Liver (tissue), 9 donors: ENCODE results near the gene TAF6. TPM values are rescaled to one million over a fixed set of nuclear protein-coding genes. Genes with fewer than 3 reads are reported as not detected.

Source experiments
- DNase-seq: peaks from one replicate; pipeline ENCODE4 v3.0.0-alpha.2; 2017; ENCODE audit warnings: low spot score
- H3K27ac ChIP-seq, 2 donors: one replicate each; pipeline ENCODE4 v1.7.0; 2013; ENCODE audit warnings: inconsistent platforms in 2 of 2, low read length in 2 of 2, control low read depth in 1 of 2, low read depth in 1 of 2, mild to moderate bottlenecking in 1 of 2
- H3K27me3 ChIP-seq, 4 donors: one replicate each; pipeline versions ENCODE4 v1.6.1 to v1.7.0; 2013; ENCODE audit warnings: low read length in 3 of 4, inconsistent platforms in 1 of 4, mild to moderate bottlenecking in 1 of 4, moderate library complexity in 1 of 4; ENCODE audit not compliant: control insufficient read depth in 4 of 4, insufficient read depth in 4 of 4
- H3K36me3 ChIP-seq, 4 donors: one replicate each; pipeline versions ENCODE4 v1.6.1 to v1.7.0; 2013; ENCODE audit warnings: low read length in 3 of 4, mild to moderate bottlenecking in 3 of 4, low read depth in 1 of 4, moderate library complexity in 1 of 4; ENCODE audit not compliant: control insufficient read depth in 4 of 4, insufficient read depth in 3 of 4
- H3K4me1 ChIP-seq, 4 donors: one replicate each; pipeline versions ENCODE4 v1.6.1 to v1.7.0; 2013; ENCODE audit warnings: low read length in 3 of 4, mild to moderate bottlenecking in 3 of 4, moderate library complexity in 1 of 4; ENCODE audit not compliant: control insufficient read depth in 4 of 4, insufficient read depth in 4 of 4
- H3K4me3 ChIP-seq, 3 donors: one replicate each; pipeline versions ENCODE4 v1.6.1 to v1.7.0; 2013; ENCODE audit warnings: low read length in 3 of 3, control low read depth in 1 of 3, low read depth in 1 of 3, mild to moderate bottlenecking in 1 of 3
- H3K9ac ChIP-seq, 2 donors: one replicate each; pipeline ENCODE4 v1.7.0; 2013; ENCODE audit warnings: low read length in 2 of 2, mild to moderate bottlenecking in 2 of 2, moderate library complexity in 2 of 2, control low read depth in 1 of 2, low read depth in 1 of 2
- H3K9me3 ChIP-seq, 4 donors: one replicate each; pipeline versions ENCODE4 v1.6.1 to v1.7.0; 2013; ENCODE audit warnings: low read length in 3 of 4; ENCODE audit not compliant: control insufficient read depth in 4 of 4
- EGR1 ChIP-seq, 2 donors: IDR thresholded peaks; 2 replicates each; pipeline ENCODE4 v1.6.1; 2016 to 2018; ENCODE audit warnings: antibody characterized with exemption in 2 of 2, low read depth in 2 of 2
- FOXA1 ChIP-seq: IDR thresholded peaks from 2 replicates; pipeline ENCODE4 v1.6.1; 2016; ENCODE audit warnings: antibody characterized with exemption
- FOXA2 ChIP-seq: IDR thresholded peaks from 2 replicates; pipeline ENCODE4 v1.6.1; 2016; ENCODE audit warnings: antibody characterized with exemption
- GABPA ChIP-seq, 2 donors: IDR thresholded peaks in 1 of 2; conservative IDR thresholded peaks in 1 of 2; 2 replicates each; pipeline ENCODE4 v1.6.1; 2016; ENCODE audit warnings: antibody characterized with exemption in 2 of 2, mild to moderate bottlenecking in 1 of 2, moderate library complexity in 1 of 2
- HNF4A ChIP-seq, 2 donors: conservative IDR thresholded peaks; 2 replicates each; pipeline ENCODE4 v1.6.1; 2016; ENCODE audit warnings: antibody characterized with exemption in 2 of 2, mild to moderate bottlenecking in 2 of 2
- HNF4G ChIP-seq: IDR thresholded peaks from 2 replicates; pipeline ENCODE4 v1.6.1; 2016; ENCODE audit warnings: antibody characterized with exemption
- JUND ChIP-seq, 2 donors: IDR thresholded peaks; 2 replicates each; pipeline ENCODE4 v1.6.1; 2016; ENCODE audit warnings: antibody characterized with exemption in 2 of 2
- NR2F2 ChIP-seq: IDR thresholded peaks from 2 replicates; pipeline ENCODE4 v1.6.1; 2016; ENCODE audit warnings: antibody characterized with exemption
- RAD21 ChIP-seq, 2 donors: IDR thresholded peaks; 2 replicates each; pipeline ENCODE4 v1.6.1; 2016; ENCODE audit warnings: antibody characterized with exemption in 2 of 2, mild to moderate bottlenecking in 2 of 2
- RXRA ChIP-seq, 2 donors: IDR thresholded peaks; 2 replicates each; pipeline ENCODE4 v1.6.1; 2017 to 2018; ENCODE audit warnings: antibody characterized with exemption in 2 of 2, mild to moderate bottlenecking in 1 of 2
- SP1 ChIP-seq: IDR thresholded peaks from 2 replicates; pipeline ENCODE4 v1.6.1; 2018; ENCODE audit warnings: antibody characterized with exemption, mild to moderate bottlenecking
- TAF1 ChIP-seq: conservative IDR thresholded peaks from 2 replicates; pipeline ENCODE4 v1.6.1; 2016; ENCODE audit warnings: antibody characterized with exemption, mild to moderate bottlenecking
- YY1 ChIP-seq: IDR thresholded peaks from 2 replicates; pipeline ENCODE4 v1.6.1; 2016; ENCODE audit warnings: antibody characterized with exemption, mild to moderate bottlenecking
- WGBS: extraction: QIAGEN DNeasy Blood & Tissue Kit; methylation state at CpG from one replicate; pipeline ENCODE4 v1.1.7; 2013; 5-methylcytosine and 5-hydroxymethylcytosine counted together
- polyA plus RNA-seq, 2 donors: library from polyadenylated mRNA; stranded (reverse) in 1 of 2; unstranded in 1 of 2; fragments of 200-250 nt in 1 of 2; fragments of >200 nt in 1 of 2; fragmentation: Nextera tagmentation in 1 of 2; extraction: Ambion mirVana in 1 of 2; gene quantifications; one replicate each; pipeline versions ENCODE4 v1.2.1 to v1.2.3, GENCODE V29; 2013 to 2015
- total RNA-seq, 2 donors: library from RNA; depleted of rRNA; stranded (reverse); fragments of >200 nt; gene quantifications; one replicate each; pipeline ENCODE4 v1.2.3, GENCODE V29; 2014
- TF ChIP-seq, protein P1 (sequence below): fragments of 150-350 bp; IDR thresholded peaks from 2 replicates; pipeline ENCODE4 v1.5.1; 2017; ENCODE audit warnings: improper control_type of control experiment, low read depth, low read length; ENCODE audit not compliant: missing input control
- TF ChIP-seq, protein P2 (sequence below): IDR thresholded peaks from 2 replicates; pipeline ENCODE4 v1.6.1; 2016; ENCODE audit warnings: antibody characterized with exemption, mild to moderate bottlenecking
- TF ChIP-seq, protein P3 (sequence below): IDR thresholded peaks from 2 replicates; pipeline ENCODE4 v1.6.1; 2016; ENCODE audit warnings: antibody characterized with exemption
- TF ChIP-seq, protein P4 (sequence below): IDR thresholded peaks from 2 replicates; pipeline ENCODE4 v1.6.1; 2016; ENCODE audit warnings: antibody characterized with exemption
- TF ChIP-seq, protein P5 (sequence below): IDR thresholded peaks from 2 replicates; pipeline ENCODE4 v1.6.1; 2016; ENCODE audit warnings: antibody characterized with exemption
- donor health status: healthy.
- donor health status: healthy.
- donor health status: healthy.
- donor health status: healthy.
- donor health status: healthy.

Gene TAF6
- total and polyA plus RNA-seq, 4 donors, result 8.9 to 17.9 (median 16.2) TPM

DNA sequence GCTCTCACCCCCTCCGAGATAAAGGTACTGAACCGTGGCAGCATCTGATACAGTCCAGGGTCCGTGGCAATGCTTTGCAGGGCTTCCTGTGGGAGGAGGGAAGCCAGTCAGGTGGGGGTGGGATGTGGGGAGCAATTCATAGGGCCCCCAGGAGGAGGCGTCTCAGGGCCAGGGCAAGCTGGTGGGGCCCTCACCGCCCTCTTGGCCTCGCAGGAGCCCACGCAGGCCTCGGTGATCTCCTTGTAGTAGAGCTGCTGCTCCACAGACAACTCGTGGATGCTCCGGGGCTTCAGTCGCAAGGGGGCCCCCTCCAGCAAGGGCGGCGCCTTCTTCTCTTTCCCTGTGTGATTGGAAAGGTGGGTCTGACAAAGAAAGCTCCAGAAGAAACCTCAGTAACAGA, 7.2 kb downstream of the TAF6 start:
- H3K9me3 ChIP-seq, result no peaks in the 10 kb centered on the region
- no peak for DNase-seq
- TF ChIP-seq, protein P1, sequence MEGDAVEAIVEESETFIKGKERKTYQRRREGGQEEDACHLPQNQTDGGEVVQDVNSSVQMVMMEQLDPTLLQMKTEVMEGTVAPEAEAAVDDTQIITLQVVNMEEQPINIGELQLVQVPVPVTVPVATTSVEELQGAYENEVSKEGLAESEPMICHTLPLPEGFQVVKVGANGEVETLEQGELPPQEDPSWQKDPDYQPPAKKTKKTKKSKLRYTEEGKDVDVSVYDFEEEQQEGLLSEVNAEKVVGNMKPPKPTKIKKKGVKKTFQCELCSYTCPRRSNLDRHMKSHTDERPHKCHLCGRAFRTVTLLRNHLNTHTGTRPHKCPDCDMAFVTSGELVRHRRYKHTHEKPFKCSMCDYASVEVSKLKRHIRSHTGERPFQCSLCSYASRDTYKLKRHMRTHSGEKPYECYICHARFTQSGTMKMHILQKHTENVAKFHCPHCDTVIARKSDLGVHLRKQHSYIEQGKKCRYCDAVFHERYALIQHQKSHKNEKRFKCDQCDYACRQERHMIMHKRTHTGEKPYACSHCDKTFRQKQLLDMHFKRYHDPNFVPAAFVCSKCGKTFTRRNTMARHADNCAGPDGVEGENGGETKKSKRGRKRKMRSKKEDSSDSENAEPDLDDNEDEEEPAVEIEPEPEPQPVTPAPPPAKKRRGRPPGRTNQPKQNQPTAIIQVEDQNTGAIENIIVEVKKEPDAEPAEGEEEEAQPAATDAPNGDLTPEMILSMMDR, result no peak
- TF ChIP-seq HNF4G (no peak), SP1 (no peak), HNF4A (conservative IDR thresholded peaks at IDR 0.05) (no peak), YY1 (no peak), JUND (IDR thresholded peaks at IDR 0.05) (no peak), RXRA (IDR thresholded peaks at IDR 0.05) (no peak), TAF1 (no peak), EGR1 (IDR thresholded peaks at IDR 0.05; ENCODE audit: low read depth in 2 of 2) (no peak), RAD21 (IDR thresholded peaks at IDR 0.05) (no peak), GABPA (IDR thresholded peaks at IDR 0.05 in 1 of 2, conservative IDR thresholded peaks at IDR 0.05 in 1 of 2) (no peak), FOXA1 (no peak), FOXA2 (no peak), NR2F2 (no peak)
- TF ChIP-seq, protein P2, sequence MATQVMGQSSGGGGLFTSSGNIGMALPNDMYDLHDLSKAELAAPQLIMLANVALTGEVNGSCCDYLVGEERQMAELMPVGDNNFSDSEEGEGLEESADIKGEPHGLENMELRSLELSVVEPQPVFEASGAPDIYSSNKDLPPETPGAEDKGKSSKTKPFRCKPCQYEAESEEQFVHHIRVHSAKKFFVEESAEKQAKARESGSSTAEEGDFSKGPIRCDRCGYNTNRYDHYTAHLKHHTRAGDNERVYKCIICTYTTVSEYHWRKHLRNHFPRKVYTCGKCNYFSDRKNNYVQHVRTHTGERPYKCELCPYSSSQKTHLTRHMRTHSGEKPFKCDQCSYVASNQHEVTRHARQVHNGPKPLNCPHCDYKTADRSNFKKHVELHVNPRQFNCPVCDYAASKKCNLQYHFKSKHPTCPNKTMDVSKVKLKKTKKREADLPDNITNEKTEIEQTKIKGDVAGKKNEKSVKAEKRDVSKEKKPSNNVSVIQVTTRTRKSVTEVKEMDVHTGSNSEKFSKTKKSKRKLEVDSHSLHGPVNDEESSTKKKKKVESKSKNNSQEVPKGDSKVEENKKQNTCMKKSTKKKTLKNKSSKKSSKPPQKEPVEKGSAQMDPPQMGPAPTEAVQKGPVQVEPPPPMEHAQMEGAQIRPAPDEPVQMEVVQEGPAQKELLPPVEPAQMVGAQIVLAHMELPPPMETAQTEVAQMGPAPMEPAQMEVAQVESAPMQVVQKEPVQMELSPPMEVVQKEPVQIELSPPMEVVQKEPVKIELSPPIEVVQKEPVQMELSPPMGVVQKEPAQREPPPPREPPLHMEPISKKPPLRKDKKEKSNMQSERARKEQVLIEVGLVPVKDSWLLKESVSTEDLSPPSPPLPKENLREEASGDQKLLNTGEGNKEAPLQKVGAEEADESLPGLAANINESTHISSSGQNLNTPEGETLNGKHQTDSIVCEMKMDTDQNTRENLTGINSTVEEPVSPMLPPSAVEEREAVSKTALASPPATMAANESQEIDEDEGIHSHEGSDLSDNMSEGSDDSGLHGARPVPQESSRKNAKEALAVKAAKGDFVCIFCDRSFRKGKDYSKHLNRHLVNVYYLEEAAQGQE, result no peak
- TF ChIP-seq, protein P3, sequence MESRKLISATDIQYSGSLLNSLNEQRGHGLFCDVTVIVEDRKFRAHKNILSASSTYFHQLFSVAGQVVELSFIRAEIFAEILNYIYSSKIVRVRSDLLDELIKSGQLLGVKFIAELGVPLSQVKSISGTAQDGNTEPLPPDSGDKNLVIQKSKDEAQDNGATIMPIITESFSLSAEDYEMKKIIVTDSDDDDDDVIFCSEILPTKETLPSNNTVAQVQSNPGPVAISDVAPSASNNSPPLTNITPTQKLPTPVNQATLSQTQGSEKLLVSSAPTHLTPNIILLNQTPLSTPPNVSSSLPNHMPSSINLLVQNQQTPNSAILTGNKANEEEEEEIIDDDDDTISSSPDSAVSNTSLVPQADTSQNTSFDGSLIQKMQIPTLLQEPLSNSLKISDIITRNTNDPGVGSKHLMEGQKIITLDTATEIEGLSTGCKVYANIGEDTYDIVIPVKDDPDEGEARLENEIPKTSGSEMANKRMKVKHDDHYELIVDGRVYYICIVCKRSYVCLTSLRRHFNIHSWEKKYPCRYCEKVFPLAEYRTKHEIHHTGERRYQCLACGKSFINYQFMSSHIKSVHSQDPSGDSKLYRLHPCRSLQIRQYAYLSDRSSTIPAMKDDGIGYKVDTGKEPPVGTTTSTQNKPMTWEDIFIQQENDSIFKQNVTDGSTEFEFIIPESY, result no peak
- TF ChIP-seq, protein P4, sequence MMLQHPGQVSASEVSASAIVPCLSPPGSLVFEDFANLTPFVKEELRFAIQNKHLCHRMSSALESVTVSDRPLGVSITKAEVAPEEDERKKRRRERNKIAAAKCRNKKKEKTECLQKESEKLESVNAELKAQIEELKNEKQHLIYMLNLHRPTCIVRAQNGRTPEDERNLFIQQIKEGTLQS, result no peak
- TF ChIP-seq, protein P5, sequence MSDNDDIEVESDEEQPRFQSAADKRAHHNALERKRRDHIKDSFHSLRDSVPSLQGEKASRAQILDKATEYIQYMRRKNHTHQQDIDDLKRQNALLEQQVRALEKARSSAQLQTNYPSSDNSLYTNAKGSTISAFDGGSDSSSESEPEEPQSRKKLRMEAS, result no peak
- peaks cover 2 to 45% (median 22%) of the 10 kb centered on the region in 4 donors for H3K36me3 ChIP-seq
- H3K27ac ChIP-seq, result no peak overlapping the region
- H3K4me3 ChIP-seq, result no peak overlapping the region
- H3K27me3 ChIP-seq, result no peaks in the 10 kb centered on the region
- 92% methylated on average over 13 of the region's 13 CpGs for WGBS
- H3K4me1 ChIP-seq, result no peaks in the 10 kb centered on the region
- H3K9ac ChIP-seq, result no peak overlapping the region
